Mucosa of gallbladder (tissue), 1 donor: ENCODE measurements around the gene SYNGAP1. TPM values are rescaled to one million over a fixed set of nuclear protein-coding genes. Genes with fewer than 3 reads are reported as not detected.
A peak's percentile ranks its signal among the peaks of the same experiment; 100 is the strongest.
"Not testable (repeated sequence)": the region's sequence is repeated elsewhere in the genome, so short reads cannot be mapped to it uniquely, and the experiment has no call there.

ENCODE experiments used
- DNase-seq: peaks from one replicate; pipeline ENCODE4 v3.0.0-alpha.2; 2020; ENCODE audit warnings: low spot score
- total RNA-seq: library from RNA; stranded (reverse); gene quantifications from one replicate; pipeline ENCODE4 v1.2.1, GENCODE V29; 2021
- donor health status: DM: no; HTN: no; CAD: no.

SYNGAP1 gene
- total RNA-seq: 31.0 TPM

DNA sequence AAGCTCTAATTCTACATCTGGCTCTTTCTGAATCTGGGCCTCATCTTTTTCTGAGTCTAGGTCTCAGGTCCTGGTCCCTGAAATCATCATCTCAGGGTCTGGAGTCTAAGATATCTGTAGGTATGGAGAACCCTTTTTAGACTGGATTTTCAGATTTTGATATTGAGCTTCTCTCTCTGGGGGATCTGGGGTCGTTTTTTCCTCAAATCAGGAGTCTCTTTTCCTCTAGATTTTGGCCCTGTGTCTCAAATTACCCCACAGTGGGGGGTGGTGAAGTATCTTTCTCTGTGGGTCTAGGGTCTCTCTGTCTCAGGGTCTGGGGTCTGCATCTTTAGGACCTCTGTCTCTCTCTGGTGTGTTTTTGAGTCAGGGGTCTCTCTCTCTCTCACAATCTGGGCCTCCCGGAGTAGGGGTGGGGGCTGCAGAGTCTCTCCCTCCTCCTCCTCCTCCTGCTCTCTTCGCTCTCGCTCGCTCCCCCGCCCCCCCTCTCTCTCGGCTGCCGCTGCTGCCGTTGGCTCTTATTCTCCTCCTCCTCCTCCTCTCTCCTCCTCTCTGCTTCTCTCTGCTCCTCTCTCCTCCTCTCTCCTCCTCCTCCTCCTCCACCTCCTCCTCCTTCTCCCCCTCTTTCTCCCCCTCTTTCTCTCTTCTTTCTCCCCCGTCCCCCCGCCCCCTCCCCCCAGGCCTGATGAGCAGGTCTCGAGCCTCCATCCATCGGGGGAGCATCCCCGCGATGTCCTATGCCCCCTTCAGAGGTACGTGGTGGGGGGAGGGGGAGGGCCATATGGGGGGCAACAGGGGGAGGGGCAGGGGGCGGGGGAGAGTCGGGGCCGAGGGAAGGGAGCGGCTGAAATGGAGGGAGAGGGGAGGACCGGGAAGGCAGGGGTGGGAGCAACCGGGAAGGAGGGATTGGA is at the start of gene SYNGAP1:
SYNGAP1 (plus strand) TSS at position 486 of the 911 bp plus-strand sequence; CDS start at position 686, 200 bp downstream.
- peak; percentile 49 for DNase-seq

DNA sequence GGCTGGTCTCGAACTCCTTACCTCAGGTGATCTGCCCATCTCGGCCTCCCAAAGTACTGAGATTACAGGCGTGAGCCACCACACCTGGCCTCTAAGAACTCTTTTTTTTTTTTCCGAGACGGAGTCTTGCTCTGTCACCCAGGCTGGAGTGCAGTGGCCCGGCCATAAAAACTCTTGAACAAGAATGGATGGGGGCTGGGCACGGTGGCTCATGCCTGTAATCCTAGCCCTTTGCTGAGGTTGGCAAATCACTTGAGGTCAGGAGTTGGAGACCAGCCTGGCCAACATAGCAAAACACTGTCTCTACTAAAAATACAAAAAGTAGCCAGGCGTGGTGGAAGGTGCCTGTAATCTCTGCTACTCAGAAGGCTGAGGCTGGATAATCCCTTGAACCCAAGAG is 48.0 kb upstream of the SYNGAP1 start:
- DNase-seq: not testable (repeated sequence)

DNA sequence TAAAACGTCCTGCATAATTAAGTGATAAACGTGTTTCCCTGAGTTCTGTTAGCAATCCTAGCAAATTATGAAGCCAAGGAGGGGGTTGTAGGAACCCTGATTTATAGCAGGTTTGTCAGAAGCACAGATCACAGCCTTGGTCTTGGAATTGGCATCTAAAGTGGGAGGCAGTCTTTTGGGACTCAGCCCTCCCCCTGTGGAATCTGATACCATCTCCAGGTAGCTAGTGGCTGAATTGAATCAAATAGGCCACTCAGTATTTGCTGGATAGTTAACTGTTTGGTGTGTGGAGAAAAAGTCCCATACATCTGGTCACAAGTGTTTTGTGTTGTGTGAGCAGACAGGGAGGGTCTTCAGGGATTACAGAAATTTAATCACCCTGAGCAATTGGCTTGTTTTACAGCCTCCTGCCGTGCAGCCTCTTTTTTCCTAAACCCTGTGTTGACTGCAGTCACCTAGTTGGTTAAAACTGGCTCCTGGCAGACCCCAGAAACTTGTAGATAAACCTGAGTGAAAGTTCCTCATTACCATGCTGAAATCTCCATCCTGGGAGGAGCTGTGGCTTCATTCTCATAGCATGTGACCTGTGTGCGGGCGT is 47.2 kb upstream of the SYNGAP1 start:
- no peak for DNase-seq

DNA sequence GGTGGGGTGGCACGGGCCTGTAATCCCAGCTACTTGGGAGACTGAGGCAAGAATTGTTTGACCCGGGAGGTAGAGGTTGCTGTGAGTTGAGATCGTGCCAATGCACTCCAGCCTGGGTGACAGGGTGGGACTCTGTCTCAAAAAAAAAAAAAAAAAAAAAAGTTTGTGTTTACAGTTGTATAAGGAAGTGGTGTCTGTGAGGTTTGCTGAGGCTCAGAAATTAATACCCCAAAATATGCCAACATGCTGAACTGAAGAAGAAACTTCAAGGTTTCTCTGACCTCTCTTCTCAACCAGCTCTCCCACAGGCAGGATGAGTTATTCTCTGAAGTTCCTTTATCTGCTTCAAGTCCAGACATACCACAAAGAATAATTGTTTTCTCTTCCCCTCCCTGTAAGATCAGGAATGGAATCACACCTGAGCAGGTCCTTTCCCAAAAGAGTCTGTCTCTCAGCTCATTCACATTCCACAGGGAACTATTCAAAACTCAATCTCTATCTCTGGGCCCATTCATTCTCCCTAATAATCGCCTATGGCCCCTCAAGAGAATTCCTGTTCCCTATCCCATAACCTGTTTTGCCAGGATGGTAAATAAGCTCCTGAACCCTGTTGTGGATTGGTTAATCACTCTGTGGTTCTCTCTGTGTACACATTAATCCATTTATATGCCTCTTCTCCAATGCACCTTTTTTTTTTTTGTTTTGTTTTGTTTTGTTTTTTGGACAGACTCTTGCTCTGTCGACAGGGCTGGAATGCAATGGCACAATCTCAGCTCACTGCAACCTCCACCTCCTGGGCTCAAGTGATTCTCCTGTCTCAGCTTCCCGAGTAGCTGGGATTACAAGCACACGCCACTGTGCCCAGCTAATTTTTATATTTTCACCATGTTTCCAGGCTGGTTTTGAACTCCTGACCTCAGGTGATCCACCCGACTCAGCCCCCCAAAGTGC is 45.6 kb upstream of the SYNGAP1 start:
- no peak for DNase-seq

DNA sequence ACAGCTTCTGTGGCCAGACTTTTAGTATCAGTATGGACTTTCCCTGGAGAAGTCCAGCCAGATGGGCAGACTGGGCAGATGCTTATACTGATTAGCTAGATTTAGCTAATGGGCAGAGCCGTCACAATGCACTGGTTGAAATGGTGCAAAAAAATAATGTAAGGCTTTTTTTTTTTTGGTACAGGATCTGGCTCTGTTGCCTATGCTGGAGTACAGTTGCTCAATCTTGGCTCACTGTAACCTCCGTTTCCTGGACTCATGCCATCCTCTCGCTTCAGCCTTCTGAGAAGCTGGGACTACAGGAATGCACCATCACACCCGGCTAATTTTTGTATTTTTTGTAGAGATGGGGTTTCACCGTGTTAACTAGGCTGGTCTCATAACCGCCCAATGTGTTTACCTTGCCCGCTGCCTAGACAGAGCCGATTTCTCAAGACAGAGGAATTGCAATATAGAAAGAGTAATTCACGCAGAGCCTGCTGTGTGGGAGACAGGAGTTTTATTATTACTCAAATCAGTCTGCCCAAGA is 44.7 kb upstream of the SYNGAP1 start:
- DNase-seq: peak; percentile 82

DNA sequence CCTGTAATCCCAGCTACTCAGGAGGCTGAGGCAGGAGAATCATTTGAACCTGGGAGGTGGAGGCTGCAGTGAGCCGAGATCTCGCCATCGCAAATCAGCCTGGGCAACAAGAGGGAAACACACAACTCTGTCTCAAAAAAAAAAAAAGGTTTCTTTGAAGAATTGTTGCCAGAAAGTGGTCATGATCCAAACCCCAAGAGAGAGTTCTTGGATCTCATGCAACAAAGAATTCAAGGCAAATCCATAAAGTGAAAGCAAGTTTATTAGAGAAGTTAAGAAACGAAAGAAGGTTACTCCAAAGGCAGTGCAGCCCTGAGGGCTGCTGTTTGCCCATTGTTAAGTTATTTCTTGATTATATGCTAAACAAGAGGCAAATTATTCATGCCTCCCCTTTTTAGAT is 42.7 kb upstream of the SYNGAP1 start:
- DNase-seq: no peak

DNA sequence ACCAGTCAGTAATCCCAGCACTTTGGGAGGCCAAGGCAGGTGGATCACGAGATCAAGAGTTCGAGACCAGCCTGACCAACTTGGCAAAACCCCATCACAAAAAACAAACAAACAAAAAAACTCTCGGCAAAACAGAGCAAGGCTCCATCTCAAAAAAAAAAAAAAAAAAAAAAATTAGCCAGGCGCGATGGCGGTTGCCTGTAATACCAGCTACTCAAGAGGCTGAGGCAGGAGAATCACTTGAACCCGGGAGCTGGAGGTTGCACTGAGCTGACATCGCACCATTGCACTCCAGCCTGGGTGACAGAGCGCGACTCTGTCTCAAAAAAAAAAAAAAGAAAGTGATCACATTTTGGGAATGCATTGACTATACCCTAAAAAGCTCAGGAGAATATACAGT is 40.7 kb upstream of the SYNGAP1 start:
- not testable (repeated sequence) for DNase-seq

DNA sequence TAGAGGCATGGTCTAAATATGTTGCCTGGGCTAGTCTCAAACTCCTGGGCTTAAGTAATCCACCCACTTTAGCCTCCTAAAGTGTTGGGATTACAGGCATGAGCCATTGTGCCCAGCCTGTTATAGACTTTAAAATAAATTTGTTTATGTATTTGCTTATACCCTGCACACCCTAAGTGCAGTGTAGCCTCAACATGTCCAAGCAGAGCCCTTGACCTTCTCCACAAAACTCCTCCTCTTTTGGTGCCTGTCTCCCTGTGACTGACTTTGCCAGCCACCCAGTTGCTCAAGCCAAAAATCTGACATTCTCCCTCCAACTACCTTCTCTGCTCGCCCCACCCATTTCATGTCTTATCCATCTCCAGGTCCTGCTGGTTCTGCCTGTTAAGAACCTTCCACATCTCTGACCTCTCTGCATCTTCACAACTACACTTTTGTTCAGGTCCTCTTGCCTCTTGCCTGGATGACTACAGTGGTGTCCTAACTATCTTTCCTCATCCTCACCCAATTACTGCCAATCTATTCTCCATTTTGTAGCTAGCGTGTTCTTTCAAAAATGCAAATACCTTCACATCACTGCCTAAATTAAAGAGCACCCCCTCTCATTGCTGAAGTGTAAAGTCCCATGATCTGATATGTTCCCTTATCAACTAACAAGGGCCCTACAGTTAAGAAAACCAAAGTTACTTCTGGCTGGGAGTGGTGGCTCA is 39.4 kb upstream of the SYNGAP1 start:
- no peak for DNase-seq

DNA sequence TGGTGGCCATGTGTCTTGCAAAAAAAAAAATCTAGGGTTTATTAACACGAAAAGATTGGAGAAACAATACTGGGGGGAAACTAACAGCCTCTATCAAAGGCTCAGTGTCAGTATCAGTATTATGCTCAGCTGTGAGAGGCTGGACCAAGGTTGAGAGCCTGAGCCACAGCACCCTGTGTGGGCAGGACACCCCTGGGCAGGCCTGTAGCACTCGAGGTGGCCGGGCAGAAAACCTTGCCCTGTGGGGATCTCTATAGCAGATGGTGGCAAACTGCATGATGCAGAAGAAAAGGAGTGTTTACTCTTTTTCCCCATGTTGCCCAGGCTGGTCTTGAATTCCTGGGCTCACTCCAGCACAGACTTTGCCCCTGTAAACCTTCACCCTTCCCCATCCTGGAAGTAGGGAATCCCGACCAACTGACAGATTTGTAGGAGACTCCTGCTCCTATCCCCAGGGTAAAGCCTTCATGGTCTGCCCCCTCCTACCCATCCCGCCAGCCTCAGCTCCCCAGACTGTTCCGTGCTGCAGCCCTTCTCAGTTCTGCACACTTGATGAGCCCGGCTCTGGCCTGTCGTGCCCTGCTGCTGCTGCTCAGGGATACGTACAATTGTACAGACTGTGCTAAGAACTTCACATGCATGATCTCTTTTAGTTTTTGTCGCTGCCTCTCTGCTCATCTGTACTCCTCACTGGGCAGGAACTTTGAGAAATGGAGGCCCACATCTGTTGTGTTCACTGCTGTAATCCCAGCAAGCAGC is 36.3 kb upstream of the SYNGAP1 start:
- DNase-seq: no peak

DNA sequence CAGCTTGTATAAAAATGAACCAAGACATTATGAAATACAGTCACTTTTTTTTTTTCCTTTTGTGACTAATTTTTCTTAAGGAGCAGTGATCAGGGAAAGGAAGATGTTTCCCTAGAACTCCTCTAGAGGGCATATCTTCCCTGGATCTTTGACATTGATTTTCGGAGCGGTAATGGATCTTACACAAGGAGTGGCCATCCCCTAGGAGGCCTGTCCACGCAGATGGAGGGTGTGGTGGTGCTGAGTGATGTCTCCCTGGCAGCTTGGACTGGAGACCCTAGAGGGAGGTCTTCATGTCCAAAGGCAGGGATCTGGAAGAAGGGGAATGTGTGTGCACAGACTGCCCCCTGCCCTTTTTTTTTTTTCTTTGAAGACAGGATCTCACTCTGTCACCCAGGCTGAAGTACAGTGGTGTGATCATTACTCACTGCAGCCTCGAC is 35.3 kb upstream of the SYNGAP1 start:
- no peak for DNase-seq

DNA sequence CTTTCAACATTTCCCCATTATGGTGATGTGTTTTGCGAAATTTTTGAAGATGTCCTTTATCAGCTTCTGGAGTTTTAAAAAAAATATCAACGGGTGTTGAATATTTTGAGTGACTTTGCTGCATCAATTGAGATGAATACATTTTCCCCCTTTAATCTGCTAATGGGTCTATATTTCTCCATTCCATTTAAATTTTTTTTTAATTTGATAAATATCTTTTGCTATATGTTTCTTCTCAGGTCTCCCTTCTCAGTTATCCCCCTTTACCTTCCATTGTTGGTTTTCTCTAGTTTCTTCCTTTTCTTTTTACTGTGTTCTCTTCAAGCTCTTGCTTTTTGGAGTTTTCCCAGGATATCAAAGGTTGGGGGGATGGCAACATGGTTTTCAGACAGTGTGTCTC is 29.7 kb upstream of the SYNGAP1 start:
- no peak for DNase-seq

DNA sequence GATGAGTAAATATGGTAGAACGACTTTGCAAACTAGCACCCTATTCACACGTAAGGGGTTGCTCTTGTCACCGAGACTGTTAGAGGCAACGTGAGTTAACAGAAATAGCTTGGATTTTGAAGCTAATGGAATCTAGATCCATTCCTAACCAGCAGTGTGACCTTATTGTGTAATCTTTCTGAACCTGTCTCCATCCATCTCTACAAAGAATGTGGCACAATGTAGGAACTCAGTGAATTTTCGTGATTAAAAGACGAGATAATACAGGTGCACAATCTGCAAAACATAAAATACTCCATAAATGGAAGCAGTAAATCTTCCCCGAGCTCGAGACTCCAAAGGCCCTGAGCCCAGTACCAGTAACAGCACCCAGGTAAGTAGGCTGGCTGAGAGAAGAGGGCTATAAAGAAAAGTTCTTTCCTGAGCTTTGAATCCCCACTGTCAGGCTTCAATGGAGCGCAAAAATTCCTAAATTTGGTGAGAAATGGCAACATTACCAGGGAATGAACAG is 29.0 kb upstream of the SYNGAP1 start:
- DNase-seq: no peak

DNA sequence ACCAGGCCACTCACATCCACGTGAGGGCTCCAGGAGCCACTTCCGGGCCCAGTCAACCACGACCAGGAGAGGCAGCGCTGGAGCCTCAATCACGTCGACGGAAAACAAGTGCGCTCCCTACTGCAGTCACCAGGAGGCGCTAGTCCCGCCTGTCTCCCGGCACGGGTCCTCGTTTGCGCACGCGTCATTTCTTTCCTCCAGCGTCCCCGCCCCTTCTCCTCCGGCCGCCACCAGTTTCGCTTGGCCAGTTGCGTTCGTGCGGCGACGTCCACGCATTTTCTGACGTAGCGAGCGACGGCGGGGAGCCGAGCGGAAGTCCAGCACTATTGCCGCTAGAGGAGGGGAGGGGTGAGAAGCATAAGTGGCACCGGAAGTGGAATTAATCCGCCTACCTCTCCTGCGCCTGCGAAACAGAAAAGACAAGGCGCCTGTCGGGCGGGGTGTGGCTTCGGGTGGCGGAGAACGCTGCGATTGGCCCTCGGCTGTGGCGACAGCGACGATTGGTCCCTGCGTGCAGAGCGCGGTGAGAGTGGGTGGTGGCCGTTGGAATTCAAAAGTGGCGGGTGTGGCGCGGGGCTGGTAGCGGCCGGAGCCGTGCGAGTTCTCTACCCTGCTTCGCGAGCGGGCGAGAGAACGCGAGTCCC is 28.5 kb upstream of the SYNGAP1 start, which contains the start of gene KIFC1:
KIFC1 (plus strand) TSS at position 546 of the 644 bp plus-strand sequence. CDS start 163 bp downstream, outside the sequence.
- peak; percentile 100 for DNase-seq

DNA sequence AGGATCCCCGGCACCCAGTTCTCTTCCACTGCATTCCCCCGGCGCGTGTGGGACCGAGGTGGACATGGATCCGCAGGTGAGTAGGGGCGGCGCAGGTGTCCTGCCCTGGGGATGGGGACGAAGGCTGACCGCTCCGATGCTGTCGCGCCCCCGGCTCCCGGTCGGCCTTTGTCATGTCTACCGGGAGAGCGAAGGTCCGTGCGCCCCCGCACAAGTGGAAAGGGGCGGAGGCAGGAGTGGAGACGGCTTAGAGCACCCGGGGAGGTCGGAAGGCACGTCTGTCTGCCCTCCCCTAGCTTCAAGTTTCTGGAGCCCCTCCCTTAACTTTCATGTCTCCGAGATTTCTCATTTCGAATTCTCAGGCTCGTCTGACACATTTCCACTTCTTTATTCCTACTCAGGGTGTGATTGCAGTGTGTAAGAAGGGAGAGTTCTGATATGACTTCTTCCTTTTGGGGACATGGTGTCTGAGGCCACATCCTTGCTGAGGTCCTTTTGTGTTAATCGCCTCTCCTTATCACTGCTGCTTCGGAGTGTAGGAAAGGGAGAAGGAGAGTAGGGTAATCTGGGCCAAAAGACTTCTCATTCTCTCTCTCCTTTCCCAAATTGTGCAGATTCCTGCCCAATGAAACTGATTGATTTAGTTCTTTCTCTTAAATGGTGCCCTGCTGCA is 27.8 kb upstream of the SYNGAP1 start:
- no peak for DNase-seq

DNA sequence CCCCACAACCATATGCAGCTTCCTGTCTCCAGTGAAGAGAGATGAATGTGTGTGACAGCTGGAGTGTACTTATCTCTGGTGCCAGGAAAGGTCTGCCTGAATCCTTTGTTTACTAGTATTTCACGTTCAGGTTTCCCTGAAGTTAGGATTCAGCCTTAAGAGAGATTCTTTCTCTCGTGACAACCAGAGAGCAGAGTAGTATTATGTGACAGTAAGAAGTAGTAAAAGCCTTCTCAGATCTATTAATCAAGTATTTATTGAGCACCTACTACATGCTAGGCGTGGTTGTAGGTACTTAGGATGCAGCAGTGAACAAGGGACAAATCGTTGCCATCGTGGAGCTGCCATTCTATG is 27.3 kb upstream of the SYNGAP1 start:
- no peak for DNase-seq

DNA sequence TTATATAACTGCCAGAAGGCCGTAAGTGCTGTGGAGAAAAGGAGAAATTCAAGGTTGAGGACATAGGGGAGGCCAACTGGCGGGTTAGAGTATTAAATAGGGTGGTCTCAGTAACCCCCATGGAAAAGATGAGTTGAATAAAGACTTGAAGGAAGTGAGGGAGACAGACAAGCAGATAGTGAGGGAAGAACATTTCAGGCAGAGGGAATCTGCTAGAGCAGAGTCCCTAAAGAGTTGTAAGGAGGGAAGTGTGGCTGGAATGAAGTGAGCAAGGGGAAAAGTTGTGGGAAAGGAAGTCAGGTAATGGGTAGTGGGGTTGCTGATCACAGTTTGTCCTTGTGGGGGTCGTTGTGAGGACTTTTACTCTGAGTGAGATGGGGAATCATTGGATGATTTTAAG is 26.9 kb upstream of the SYNGAP1 start:
- DNase-seq: no peak

DNA sequence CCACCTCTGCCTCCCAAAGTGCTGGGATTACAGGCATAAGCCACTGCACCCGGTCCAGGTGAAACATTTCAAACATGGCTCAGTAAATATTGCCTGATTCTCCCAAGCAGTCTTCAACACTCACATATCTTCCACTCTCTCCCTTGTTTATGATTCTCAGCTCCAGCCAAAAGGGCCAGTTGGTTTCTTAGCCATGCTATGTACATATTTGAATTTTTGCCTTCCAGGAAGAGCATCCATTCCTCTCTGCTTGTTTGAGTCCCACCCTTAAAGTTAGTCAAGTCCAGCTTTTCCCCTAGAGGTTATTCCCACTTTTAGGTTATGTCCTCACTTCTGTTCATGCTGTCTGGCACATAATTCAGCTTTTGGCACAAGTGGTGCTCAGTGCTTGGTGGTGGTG is 22.3 kb upstream of the SYNGAP1 start:
- no peak for DNase-seq

DNA sequence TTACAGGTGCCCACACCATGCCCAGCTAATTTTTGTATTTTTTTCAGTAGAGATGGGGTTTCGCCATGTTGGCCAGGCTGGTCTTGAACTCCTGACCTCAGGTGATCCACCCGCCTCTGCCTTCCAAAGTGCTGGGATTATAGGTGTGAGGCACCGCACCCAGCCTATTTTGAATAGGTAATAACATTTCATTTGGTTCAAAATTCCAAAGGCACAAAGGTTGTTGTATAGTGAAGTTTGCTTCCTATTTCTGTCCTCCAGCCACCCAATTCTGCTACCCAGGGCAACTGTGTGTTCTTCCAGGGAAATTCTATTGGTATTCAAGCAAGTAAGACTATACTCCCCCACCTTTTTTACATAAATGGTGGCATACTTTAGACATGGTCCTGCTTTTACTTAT is 21.3 kb upstream of the SYNGAP1 start:
- DNase-seq: not testable (repeated sequence)

DNA sequence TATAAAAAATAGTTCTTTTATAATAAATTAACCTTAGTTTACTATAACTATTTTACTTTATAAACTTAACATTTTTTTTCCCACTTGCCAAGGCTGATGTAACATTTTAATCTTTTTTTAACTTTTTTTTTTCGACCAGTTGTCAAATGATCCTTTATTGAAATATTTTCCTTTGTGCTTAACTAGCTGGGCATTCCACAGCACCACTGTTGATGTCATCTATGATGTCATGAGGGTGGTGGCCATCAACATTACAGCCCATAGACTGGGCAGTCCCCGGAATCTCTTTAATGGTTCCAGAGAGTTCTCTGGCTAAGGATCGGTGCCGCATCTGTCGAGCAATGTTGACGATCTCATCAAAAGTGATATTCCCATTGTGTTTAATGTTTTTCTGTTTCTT is 20.0 kb upstream of the SYNGAP1 start:
- DNase-seq: not testable (repeated sequence)
